Hippocampal formation (tissue), 2 donors: ENCODE data around the gene MAGT1.
"Not testable (repeated sequence)": the region's sequence is repeated elsewhere in the genome, so short reads cannot be mapped to it uniquely, and the experiment has no call there.

Experiments
- DNase-seq, 2 donors: peaks; one replicate each; lab custom pipeline; 2025; lab: John Stamatoyannopoulos, UW

The MAGT1 gene

DNA sequence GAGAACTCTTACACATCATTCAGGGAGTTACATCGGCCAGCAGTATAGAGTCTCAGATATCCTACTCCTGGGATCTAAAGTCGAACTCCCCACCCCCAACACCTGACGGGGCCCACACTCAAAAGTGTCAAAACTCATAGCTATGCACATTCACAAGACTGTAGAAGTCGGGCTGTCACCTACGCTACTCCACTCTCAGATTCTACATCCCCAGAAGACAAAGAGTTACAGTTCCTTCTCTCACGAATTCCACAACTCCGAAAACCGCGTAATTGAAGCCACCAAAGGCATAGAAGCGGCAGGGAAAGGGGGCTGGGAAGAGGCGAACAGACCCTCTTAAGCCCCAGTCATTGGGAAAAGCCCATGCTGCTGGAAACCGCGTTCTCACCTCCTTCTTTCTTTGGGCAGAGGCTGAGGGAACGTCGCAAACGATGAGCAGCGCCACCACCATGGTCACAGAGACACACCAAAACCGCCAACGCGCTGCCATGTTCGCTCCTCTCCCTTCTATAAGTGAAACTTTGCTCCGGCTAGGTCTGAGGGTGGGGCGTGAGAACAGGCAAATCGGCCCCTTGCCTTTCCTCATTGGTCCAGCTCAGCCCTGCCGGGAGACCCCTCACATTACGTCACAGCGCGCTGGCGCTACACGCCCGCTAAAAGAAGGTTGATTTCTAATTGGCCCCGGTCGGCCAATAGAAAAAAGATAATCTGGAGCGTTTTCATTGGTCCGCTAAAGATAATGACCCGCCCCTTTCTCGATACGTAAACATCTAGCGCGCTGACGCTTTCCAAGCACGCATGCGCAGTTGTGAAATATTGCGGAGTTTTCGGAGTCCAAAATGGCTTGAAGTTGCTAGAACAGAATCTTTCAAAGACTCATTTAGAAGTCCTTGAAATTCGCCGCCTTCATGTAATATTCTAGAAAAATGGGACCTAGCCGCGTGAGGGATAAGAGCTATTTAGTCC lies at the start of gene MAGT1:
Gene MAGT1 (minus strand): TSS at position 515 of the 966 bp plus-strand sequence. CDS start 25 bp downstream, at position 490.
- peak; percentile 86 to 93 for DNase-seq

DNA sequence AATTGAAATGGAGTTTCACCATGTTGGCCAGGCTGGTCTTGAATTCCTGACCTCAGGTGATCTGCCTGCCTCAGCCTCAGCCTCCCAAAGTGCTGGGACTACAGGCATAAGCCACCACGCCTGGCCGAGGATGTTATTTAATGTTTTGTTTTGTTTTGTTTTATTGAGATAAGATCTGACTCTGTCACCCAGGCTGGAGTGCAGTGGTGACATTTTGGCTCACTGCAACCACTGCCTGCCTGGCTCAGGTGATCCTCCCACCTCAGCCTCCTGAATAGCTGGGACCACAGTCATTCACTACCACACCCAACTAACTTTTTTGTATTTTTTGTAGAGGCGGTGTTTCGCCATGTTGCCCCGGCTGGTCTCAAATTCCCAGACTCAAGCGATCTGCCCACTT lies 49.8 kb upstream of the MAGT1 start:
- not testable (repeated sequence) for DNase-seq

DNA sequence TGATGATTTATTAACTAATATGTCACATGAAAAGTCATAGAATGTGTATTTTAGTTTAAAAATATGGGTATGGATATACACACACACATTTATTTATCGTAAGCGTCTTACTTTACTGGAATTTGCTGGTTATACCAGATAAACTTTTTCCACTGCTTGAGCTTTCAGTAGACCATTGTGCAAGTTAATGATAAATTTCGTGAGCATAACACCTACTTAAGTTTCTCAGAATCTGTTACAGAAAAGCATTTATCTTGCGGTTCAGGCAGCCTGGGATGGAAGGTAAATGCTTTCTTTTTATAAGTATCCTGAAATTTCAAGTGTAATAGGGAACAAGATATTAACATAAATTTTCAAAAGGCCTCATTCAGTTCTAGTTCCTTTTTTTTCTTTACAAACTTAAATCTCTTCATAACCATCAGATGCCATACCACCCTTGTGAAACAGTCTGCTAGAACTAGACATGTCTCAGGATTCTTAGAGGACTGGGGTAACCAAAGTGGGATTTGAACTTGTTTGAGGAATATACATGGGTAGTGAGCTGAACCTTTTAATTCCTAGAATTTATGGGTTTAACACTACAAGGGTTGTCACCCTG lies 42.9 kb upstream of the MAGT1 start:
- DNase-seq = no peak

DNA sequence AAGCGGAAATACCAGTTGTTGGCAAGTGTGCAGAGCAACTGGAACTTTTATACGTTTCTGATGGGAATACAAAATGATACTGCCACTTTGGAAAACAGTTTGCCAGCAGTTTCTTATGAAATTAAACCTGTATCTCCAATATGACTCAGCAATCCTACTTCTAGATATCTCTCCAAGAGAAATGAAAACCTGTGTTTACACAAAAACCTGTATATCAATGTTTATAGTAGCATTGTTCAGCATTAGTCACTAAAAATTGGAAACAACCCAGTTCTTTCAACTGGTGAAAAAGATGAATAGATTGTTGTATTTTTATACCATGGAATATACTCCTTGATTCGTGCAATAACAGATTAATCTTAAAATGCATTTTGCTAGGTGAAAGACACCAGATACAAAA lies 42.1 kb upstream of the MAGT1 start:
- DNase-seq = no peak

DNA sequence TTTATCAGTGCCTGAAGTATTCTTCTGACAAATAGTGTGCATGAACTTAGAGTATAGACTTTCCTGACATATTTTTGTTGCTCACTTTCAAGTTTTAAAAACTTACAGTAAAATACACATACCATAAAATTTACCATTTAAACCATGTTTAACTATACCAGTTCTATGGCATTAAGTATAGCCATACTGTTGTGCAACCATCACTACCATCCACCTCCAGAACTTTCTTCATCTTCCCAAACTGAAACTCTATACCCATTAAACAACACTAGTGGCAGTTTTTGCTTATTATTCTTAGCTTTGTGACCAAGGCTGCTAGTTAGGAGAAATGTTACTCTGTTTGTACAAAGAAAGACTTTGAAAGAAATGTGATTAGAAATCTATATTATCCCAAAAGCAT lies 41.1 kb upstream of the MAGT1 start:
- no peak for DNase-seq

DNA sequence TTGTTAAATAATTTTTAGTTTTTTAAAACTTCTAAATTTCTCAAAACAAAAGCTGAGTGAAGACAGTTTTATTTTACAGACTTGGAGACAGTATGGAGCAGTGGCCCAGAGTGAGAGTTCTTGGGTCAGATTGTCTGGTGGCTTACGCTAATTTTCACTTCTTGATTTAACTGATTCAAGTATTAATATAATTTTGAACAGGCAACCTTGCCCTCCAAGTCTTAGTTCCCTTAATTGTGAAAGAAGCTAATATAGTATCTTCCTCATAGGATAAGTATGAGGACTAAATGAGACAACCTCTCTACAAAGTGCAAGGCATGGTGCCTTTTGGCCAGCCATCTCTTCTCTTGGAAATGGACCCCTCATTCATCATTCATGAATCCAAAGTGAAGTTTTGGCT lies 40.7 kb upstream of the MAGT1 start:
- no peak for DNase-seq

DNA sequence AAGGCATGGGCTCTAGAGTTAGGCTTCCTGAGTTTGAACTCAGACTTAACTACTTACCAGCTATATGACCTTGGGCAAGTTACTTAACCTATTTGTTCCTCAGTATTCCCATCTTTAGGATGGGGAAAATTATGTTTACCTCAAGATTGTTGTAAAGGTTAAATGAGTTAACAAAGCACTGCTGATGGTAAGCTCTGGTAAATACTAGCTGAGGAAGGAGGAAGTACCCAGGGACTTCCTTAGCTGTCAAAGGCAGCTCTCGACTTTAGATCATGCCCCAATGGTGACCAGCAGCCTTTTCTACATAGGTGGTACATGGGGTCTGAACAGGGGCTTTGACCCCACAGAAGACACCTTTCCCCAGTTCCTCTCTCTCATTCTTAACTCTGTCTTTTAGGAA lies 35.3 kb upstream of the MAGT1 start:
- no peak for DNase-seq

DNA sequence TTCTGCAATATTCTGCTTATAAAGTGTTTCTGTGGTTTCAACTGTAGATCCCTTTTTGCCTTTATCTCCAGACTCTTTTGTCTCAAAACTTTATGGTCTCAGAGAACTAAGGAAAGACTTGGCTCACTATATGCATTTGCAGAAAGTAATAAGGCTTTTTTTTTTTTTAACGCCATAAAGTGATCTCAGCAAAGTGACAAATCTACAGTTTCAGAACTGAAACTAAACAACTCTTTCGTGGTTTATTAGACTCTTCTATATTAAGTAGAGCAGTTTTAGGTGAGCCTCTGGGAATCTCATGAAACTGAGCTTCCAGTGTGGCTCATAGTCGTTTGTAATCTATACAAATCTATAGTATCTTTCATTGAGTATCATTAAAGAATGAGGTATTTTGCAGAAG lies 30.5 kb upstream of the MAGT1 start:
- no peak for DNase-seq

DNA sequence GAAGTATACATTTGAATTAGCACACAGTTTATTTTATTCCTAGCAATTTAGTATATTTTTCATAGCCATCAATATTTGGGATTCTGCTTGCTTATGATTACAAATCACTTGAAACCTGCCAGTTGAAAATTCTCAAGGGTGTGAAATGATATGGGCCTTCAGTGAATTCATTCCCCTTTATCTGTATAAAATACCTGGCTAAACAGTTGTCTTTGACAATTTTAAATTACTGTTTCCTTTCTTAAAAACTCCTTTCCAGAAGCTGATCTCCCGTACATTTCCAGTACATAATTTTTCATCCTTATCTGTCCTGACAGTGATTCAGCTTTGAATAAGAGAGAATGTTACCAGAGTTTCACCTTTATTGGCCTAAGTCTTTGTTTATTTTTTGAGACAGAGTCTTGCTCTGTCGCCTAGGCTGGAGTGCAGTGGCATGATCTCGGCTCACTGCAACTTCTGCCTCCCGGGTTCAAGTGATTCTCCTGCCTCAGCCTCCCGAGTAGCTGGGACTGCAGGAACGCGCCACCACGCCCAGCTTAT lies 29.2 kb upstream of the MAGT1 start:
- no peak for DNase-seq

DNA sequence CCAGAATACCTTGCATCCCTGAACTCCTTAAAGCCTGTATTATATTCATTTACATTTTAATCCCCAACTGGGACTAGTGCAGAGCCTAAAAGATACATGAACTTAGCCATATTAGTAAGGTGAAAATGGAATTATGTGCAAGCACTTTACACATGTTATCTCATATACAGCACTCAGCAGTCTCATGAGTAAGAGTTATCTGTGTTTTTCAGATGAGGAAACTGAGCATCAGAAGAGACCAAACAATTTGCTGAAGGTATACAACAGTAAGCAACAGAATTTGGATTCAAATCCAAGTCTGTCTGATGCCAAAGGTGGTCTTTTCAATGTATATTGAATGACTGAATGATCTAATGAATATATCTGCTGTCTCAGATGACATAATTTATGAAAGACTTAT lies 27.6 kb upstream of the MAGT1 start:
- no peak for DNase-seq

DNA sequence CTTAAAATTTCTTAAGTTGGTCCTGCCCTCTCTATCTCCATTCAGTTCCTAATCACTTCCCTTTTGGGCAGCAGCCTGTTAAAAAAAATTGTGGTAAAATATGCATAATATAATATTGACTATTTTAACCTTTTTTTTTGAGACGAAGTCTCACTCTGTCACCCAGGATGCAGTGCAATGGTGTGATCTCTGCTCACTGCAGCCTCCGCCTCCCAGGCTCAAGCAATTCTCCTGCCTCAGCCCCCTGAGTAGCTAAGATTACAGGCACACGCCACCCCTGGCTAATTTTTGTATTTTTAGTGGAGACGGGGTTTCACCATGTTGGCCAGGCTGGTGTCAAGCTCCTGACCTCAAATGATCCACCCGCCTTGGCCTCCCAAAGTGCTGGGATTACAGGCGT lies 24.1 kb upstream of the MAGT1 start:
- DNase-seq = not testable (repeated sequence)

DNA sequence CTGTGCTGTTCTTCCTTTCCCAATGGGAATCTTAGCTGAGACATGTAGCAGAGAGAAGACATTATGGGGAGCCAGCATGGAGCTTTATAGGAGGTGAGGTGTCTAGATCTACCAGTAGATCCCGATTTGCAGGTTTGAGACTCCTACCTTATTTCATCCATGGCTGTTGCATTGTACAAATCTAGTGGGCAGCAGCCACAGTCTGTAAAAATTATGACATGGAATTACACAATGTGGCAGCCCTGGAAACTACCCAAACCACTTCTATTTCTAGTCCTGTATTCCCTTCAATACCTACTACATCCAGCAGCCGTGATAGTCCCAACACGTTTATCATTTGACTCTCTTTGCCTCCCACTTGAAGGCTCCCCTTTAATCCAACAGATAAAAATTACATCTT lies 23.3 kb upstream of the MAGT1 start:
- DNase-seq = no peak

DNA sequence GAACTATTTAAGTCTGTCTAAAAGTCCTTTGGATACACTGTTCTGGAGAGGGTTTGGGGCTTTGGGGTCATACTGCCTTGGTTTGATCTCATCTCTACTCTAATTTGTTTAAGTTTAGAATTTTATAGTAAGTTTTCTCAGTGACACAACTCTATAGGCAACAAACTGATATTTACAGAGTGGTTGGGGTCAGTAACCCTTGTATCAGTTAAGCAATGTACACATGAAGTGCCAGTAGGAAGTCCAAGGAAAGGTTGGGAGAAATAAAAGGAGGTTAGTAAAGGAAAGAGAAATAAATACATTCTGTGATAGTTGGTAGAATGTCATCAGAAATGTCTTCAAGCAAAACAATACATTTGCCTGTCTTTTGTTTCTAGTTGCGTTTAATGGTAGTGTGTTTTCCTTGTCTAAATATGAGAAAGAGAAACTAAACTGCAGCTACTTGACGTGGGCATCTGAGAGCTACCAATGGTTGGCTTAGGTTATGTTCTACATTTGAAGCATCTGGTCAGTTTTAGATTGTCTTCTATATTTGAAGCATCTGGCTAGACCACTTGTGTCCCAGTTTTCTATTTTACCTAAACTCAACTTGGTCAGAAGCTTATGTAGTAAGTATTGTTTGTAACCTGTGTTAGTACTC lies 22.2 kb upstream of the MAGT1 start:
- no peak for DNase-seq

DNA sequence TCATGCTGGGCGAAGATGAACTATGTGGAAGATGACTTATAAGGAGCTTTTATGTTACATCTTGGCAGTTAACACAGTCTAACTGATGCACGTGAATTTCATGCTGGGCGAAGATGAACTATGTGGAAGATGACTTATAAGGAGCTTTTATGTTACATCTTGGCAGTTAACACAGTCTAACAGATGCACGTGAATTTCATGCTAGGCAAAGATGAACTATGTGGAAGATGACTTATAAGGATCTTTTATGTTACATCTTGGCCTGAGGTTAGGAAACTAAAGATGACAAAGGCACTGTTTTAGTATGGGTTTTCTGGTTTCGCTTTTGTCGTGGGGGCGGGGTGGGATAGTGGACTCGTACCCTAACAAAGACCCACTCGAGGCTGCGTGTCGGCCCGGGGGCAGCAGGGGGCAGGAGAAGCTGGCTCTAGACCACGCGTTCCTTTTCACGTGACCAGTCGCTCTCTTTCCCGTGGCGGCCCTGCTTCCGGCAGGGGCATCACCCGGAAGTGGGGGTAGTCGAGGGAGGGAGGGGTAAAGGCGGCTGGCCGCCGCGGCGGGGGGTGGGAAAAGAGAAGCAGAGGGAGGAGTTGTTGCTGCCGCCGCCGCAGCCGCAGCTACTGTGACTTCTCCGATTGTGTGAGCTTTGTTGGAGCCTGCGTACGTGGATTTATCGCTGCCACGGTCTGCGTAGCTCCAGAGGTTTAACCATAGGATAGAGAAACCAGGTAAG lies 15.0 kb upstream of the MAGT1 start, which contains the start of gene ATP7A:
Gene ATP7A (plus strand): TSS at position 586 of the 733 bp plus-strand sequence. CDS start 60,949 bp downstream, outside the sequence.
- peak; percentile 75 to 80 for DNase-seq

DNA sequence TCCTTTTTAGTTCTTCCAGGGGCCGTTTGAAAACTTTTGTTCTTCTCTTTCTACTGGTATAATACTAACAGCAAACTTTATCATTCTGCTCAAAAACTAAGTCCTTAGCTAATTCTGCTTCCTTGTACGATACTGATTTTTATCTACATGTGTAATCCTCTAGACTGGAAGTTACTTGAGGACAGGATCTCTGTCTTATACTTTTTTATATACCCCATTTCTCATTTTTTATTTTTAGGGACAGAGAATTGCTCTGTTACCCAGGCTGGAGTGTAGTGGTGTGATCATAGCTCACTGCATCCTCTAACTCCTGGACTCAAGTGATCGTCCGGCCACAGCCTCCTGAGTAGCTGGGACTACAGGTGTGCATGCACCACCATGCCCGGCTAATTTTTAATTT lies 6.3 kb upstream of the MAGT1 start:
- DNase-seq = no peak

DNA sequence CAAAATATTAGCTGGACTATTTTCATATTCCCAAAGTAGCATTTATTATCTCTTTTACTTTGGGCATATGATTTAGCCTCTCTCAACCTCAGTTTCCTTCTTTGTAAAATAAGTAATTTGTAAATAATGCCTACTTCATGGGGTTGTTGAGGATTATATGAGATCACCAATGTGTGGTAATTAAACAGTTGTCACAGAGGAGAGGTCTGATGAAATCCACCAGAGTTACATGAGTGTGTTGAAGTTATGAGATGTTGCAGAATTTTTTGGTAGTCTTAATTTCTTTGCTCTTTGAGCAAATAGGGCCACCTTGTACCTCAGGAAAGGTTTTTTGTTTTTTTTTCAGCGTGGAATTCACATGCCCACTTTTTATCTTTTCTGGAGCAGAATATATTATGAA lies 5.5 kb upstream of the MAGT1 start:
- DNase-seq = no peak

DNA sequence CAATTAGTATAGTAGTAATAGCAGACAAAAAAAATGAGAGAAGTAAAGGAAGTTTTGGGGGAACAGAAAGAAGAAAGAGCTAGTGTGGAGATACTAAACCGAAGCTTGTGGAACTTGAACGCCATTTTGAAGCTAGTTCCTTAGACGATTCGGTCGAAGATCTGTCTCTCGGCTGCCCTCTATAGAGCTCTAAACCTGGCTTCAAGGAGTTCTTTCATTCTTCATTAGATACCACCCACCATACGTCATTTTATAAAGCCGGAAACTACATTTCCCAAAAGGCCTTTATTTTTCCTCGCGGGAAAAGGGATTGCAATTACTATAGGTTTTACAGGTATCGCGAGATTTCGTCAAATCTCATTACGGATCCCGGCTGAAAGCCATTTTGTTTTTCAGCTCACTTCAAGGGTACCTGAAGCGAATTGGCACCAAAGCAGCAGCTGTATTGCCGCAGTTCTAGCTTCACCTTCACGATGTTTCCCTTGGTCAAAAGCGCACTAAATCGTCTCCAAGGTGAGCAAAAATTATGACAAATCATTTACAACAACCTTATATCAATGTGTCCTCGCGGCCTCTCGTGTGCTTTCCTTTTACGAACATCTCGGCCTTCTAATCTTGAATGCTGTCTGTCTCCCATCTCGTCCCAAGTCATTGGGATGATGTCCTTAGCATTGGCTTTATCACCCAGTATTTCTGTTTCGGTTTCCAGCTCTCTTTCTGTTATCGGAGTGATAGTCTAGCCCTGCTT lies 4.0 kb upstream of the MAGT1 start, which contains the start of gene COX7B:
Gene COX7B (plus strand): TSS at position 388 of the 748 bp plus-strand sequence. CDS start 86 bp downstream, at position 474.
- DNase-seq = peak; percentile 53 to 96

DNA sequence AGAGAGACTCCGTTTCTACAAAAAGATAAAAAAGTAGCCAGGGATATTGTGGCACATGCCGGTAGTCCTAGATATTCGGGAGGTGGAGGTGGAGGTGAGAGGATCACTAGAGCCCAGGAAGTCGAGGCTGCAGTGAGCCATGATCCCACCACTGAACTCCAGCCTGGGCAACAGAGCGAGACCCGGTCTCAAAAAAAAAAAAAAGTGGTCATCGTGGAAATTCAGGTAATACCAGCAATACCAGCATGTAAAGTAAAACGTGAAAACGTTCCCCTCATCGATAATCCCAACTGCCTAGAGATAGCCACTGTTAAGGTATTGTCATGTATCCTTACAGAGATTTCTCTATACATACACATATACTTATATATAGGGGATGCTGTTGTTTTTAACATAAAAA lies 1.5 kb downstream of the MAGT1 start:
- DNase-seq = no peak

DNA sequence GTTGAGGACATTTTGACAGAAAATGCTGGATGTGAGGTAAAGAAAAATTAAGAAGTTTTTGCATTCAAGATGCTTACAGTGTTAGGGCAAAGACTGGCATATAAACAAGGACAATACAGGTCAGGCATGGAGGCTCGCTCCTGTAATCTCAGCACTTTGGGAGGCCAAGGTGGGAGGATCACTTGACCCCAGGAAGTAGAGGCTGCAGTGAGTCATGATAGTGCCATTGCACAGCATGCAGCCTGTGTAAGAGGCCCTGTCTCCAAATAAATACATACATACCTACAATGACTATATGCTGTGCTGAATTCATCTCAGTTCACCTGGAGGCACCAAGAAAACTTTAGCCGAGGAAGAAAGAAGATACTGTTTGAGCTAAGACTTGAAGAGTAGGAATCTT lies 2.3 kb downstream of the MAGT1 start:
- DNase-seq = no peak

DNA sequence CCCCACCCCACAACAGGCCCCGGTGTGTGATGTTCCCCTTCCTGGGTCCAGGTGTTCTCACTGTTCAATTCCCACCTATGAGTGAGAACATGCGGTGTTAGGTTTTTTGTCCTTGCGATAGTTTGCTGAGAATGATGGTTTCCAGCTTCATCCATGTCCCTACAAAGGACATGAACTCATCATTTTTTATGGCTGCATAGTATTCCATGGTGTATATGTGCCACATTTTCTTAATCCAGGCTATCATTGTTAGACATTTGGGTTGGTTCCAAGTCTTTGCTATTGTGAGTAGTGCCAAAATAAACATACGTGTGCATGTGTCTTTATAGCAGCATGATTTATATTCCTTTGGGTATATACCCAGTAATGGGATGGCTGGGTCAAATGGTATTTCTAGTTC lies 13.8 kb downstream of the MAGT1 start:
- DNase-seq = not testable (repeated sequence)

DNA sequence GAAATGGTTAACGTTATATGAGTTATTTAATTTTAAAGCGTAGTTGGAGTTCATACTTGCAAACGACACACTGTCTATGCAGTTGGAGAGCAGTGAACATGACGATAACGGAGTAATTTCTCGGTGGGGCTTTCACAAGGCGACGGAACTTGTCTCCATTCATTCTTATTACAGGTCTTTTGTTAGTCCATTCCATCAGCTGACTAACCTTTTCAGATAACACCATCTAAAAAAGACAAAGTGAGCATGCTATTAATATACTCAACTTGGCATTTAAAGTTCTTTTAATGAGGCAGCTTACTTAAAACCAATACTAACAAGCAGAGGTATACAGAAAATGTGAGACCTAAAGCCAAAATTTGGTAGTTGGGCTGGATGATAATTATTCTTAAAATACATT lies 19.9 kb downstream of the MAGT1 start:
- DNase-seq = no peak
